HUDEP-2 (cell line): ENCODE data around the gene TXNL4B.

Experiments used
- DNase-seq, 76 experiments: peaks; one replicate each; lab custom pipeline; 2025; ENCODE audit not compliant: unreplicated experiment in 76 of 76; lab: John Stamatoyannopoulos, UW

The TXNL4B gene

GRCh38 chr16:72112906-72113615 is 19.6 kb upstream of the TXNL4B start:
- DNase-seq, result no peak

DNA sequence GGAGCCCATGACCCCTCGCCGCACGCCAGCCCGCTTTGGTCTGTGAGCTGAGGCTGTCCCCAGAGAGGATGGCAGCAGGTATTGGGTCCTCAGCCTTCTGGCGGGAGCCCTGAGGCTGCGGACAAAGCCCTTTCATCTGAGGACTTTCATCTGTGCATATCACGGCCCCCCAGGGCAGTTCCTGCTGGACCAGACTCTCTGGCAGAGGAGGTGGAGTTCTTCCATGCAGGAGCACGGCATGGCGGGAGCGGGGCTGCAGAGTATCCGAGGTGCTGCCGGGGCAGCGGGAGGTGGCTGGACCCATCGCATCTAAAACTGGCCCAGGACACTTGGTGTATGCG is 19.0 kb upstream of the TXNL4B start:
- DNase-seq, result no peak

DNA sequence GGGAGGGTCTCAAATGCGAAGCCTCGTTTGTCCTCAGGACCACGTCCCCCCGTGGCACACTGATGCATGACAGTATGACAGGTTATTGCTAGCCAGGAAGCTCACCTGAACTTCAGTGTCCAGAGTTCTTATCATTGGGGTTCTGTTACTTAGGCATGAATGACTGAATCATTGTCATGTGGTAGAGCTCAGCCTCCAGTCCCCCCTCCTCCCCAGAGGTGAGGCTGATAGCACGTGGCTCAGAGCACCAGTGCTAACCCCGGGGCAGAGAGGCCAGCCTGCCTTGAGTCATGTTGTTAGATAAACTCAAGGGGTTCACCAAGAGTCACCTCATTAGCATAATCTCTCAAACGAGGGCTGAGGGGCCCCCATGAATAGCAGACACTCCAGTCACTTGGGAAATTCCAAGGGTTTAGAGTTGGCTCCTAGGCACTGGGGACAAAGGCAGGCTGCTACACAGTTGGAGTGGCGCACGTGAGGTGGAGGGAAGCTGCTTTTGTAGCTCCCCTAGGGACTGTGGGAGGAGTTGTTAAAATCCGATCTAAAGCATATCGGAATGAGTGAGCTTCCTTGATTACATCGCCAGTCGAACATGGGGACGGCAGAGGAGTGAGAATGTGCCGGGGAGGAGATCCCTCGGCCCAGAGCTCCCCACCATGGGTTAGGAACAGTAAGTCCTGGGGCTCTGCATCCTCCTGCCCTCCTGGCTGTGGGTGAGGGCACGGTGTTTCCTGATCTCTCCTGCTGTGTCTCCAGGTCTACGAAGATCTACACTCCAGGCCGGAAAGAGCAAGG is 18.4 kb upstream of the TXNL4B start:
- peak in 14 of 76 experiments; percentile 4 to 31 (median 16) for DNase-seq

DNA sequence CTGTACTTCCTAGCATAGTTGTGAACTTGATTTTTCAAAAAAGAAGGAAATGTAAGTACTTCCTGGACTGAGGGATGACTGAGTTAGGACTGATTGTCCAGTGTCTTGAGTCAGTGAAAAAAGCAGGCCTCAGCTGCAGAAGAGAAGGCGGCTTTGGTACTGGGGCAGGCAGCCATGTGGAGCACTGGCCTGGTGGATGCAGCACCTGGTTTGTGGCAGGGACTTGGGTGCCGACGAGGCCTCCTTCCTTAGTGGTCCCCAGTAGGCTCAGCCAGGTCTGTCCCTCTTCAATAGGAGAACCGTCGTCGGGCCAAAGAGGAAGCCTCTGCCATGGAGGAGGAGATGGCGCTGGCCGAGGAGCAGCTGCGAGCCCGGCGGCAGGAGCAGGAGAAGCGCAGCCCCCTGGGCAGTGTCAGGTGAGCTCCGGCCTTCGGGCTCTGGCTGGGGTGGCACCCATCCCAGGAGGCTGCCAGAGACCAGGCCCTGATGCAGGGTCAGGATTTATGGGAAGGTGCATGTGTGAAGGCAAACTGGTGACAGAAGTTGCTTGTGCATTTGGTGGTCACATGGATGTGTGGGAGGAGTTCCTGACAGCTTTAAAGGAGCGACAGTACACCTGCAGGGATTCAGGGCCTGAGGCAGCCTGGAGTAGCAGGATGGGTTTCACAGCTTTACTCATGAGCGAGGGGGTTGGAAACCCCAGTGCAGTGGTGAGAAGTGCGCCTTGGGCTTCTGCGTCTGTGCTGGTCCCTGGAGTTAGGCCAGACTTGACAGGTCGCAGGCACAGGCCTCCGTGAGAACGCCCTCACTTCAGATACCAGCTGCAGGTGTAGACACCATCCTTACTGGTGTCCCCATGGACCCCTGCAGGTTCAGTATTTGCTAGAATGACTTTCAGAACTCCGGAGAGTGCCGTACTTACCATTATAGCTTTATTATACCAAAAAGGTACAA is 17.5 kb upstream of the TXNL4B start:
- DNase-seq, result no peak

GRCh38 chr16:72109966-72110530 is 16.6 kb upstream of the TXNL4B start:
- DNase-seq, result no peak

GRCh38 chr16:72109300-72109699 is 15.9 kb upstream of the TXNL4B start:
- no peak for DNase-seq

DNA sequence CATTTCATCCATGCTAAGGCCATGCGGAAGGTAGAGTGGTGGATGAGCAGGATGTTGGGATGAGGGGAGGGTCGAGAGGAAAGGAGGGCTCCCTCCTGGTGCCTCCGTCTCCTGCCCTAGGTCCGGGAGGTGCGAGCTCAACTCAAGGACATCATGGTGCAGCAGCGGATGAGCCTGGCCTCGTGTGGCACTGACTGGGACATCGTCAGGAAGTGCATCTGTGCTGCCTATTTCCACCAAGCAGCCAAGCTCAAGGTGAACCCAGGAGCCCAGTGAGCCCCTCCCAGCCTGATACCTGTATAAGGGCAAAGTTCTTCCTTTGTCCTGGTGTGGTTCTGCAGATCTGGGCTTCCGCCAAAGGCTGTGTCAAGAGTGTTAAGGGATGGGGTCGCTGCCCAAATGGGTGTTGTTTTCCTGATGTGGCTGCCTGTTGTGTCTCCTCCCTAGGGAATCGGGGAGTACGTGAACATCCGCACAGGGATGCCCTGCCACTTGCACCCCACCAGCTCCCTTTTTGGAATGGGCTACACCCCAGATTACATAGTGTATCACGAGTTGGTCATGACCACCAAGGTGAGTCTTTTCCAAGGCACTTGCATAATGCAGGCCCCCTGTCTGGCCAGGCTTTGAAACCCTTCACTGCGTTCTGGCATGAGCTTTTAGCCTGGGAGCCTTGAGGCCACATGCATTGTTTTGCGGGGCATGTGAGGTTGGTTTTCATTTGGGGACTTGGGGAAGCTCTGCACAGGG is 15.1 kb upstream of the TXNL4B start:
- no peak for DNase-seq

DNA sequence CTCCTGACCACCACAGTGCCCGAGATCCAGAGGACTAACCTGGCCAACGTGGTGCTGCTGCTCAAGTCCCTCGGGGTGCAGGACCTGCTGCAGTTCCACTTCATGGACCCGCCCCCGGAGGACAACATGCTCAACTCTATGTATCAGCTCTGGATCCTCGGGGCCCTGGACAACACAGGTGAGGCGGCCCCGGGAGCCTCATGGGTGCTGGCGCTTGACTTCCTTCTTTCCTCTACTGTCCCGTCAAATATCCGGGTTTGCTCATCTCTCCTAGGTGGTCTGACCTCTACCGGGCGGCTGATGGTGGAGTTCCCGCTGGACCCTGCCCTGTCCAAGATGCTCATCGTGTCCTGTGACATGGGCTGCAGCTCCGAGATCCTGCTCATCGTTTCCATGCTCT is 14.0 kb upstream of the TXNL4B start:
- no peak for DNase-seq

DNA sequence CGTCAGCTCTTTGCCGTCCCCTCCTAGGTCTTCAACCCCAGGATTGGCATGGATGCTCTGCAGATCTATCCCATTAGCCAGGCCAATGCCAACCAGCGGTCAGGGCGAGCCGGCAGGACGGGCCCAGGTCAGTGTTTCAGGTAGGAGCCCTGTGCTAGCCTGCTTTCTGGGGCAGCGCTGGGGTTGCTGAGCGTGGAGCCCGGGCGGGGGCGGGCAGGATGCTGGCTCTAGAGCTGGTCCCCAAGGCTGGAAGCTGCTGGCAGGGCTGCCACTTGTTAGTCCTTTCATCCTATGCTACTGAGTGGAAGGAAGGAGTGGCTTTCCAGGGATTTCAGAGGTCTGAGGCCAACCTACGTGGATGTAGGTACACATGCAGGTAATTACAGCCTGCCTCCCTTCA is 12.6 kb upstream of the TXNL4B start:
- no peak for DNase-seq

GRCh38 chr16:72104905-72105304 is 11.5 kb upstream of the TXNL4B start:
- DNase-seq, result no peak

GRCh38 chr16:72101195-72101594 is 7.8 kb upstream of the TXNL4B start:
- DNase-seq, result no peak

DNA sequence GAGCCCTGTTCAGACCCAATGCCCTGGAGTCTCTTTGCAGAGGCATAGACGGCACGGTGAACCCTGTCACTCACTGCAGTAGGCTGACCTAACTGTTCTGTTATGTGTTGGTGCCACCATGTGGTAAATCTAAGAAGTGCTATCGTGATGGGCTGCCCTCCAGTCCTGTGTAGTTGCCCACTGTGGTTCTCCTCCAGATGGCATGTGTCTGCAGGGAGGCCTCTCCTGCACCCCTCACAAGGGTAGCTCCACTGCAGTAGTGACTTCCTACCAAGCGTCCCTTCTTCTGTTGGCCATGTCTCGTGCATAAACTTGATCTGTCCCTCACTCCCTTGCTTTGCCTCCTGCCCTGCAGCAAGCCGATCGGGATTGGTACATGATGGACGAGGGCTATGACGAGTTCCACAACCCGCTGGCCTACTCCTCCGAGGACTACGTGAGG is 6.0 kb upstream of the TXNL4B start:
- peak in 62 of 76 experiments; percentile 1 to 74 (median 36) for DNase-seq

GRCh38 chr16:72098936-72099335 is 5.5 kb upstream of the TXNL4B start:
- no peak for DNase-seq

DNA sequence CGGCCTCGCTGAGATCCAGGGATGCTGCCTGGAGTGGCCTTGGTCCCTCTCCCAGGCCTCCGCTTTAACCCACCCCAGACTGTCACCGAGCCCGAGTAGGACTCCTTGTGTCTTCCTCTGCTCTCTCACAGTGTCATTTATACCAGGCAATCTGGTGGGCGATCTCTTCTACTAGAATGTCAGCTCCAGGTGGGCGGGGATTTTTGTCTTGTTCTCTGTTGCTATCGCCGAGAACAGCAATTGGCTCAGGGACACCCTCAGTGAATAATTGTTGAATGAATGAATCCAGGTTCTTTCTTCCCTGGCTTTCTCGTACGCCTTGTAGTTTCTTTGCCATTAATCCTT is 818 bp upstream of the TXNL4B start:
- peak in 27 of 76 experiments; percentile 1 to 63 (median 22) for DNase-seq

GRCh38 chr16:72092832-72093447 is 480 bp downstream of the TXNL4B start:
- peak in 14 of 76 experiments; percentile 4 to 41 (median 8) for DNase-seq

DNA sequence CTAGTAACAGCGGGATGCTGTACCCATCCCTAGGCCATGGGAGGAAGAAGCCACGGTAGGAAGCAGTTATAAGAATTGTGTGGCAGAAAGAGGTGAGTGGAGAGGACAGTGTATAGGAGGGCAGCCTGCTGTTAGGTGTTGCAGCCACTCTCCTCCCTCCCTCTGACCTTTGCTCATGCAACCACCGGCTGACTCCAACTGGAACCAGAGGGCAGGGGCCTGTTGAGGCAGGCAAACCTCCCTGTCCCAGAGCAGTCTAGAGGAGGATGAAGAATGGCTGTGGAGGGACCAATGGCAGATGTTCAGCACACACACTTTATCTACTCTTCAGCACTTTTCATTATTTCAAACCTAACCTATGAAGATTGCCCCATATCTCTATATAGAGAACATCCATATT is 2.2 kb downstream of the TXNL4B start:
- DNase-seq, result peak in 1 of 76 experiments; percentile 2

DNA sequence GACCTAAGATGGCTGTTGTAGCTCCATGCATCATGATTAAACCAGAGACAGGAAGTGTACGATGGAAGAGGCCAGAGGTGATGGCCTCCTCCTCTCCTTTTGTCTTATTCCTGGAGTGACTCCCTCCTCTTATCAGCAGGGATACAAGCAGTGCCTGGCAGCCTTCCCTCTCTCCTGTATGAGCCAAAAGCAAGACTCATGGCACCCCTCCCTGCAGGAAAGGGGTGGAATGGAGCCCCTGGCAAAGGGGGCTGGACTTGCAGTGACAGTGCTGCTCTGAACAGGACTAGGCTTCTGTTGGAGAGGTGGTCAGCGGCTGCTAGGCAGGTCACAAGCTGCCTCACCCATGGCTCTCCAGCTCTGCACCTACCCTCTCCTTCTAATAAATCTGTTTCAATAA is 8.4 kb downstream of the TXNL4B start:
- DNase-seq, result no peak

- no peak for DNase-seq
Measured at GRCh38 chr16:72084445-72084844, 9.0 kb downstream of the TXNL4B start.

GRCh38 chr16:72083778-72084404 is 9.5 kb downstream of the TXNL4B start:
- DNase-seq, result no peak
